Loucy (cell line): Measurements from ENCODE around the gene RAB8A.
"Not testable (repeated sequence)": the region's sequence is repeated elsewhere in the genome, so short reads cannot be mapped to it uniquely, and the experiment has no call there.

Experiments used
- H2AFZ ChIP-seq: fragments of 200-600 bp; sonication (generic); 2 replicates; pipeline ENCODE4 v1.6.0; 2016; ENCODE audit warnings: antibody characterized with exemption, mild to moderate bottlenecking, low read length, moderate library complexity
- H3F3A ChIP-seq: fragments of 200-600 bp; 2 replicates; pipeline ENCODE4 v1.6.0; 2016; ENCODE audit warnings: antibody characterized with exemption, low read depth, mild to moderate bottlenecking
- H3K27me3 ChIP-seq: fragments of 200-600 bp; sonication (generic); 2 replicates; pipeline ENCODE4 v1.6.1; 2014; ENCODE audit warnings: low read length, mild to moderate bottlenecking; ENCODE audit not compliant: insufficient read depth, poor library complexity, severe bottlenecking
- H3K36me3 ChIP-seq: fragments of 200-600 bp; sonication (generic); 2 replicates; pipeline ENCODE4 v1.6.1; 2016; ENCODE audit warnings: low read length; ENCODE audit not compliant: insufficient read depth
- H3K4me1 ChIP-seq: fragments of 200-600 bp; sonication (generic); 2 replicates; pipeline ENCODE4 v1.5.1; 2014; ENCODE audit warnings: low read length, mild to moderate bottlenecking; ENCODE audit not compliant: insufficient read depth, poor library complexity, severe bottlenecking
- H3K4me2 ChIP-seq: fragments of 200-600 bp; sonication (generic); 2 replicates; pipeline ENCODE4 v1.6.0; 2014; ENCODE audit warnings: antibody characterized with exemption, low read length, low read depth, mild to moderate bottlenecking; ENCODE audit not compliant: poor library complexity, severe bottlenecking
- H3K4me3 ChIP-seq: fragments of 200-600 bp; sonication (generic); 2 replicates; pipeline ENCODE4 v1.5.1; 2014; ENCODE audit warnings: low read length, mild to moderate bottlenecking, mixed read lengths; ENCODE audit not compliant: poor library complexity, severe bottlenecking
- H3K79me2 ChIP-seq: fragments of 200-600 bp; sonication (generic); 2 replicates; pipeline ENCODE4 v1.6.1; 2014; ENCODE audit warnings: low read length; ENCODE audit not compliant: insufficient read depth
- H3K9ac ChIP-seq: fragments of 200-600 bp; sonication (generic); 2 replicates; pipeline ENCODE4 v1.6.0; 2014; ENCODE audit warnings: mild to moderate bottlenecking, low read depth, low read length, moderate library complexity; ENCODE audit not compliant: poor library complexity, severe bottlenecking
- H3K9me2 ChIP-seq: fragments of 200-600 bp; sonication (generic); replicated peaks from 2 replicates; pipeline ENCODE4 v1.6.1; 2016; ENCODE audit warnings: low read depth, low read length, mixed read lengths
- H3K9me3 ChIP-seq: fragments of 200-600 bp; sonication (generic); 2 replicates; pipeline ENCODE4 v1.6.1; 2014; ENCODE audit warnings: mild to moderate bottlenecking, antibody characterized with exemption, low read length, low read depth; ENCODE audit not compliant: insufficient read depth
- H4K20me1 ChIP-seq: fragments of 200-600 bp; sonication (generic); 2 replicates; pipeline ENCODE4 v1.6.0; 2014; ENCODE audit warnings: antibody characterized with exemption, low read length, mild to moderate bottlenecking; ENCODE audit not compliant: insufficient read depth, poor library complexity, severe bottlenecking
- CTCF ChIP-seq: fragments of 200-600 bp; sonication (generic); conservative IDR thresholded peaks from 2 replicates; pipeline ENCODE4 v1.5.1; 2014; ENCODE audit warnings: mild to moderate bottlenecking, antibody characterized with exemption, low read length
- EZH2phosphoT487 ChIP-seq: fragments of 200-600 bp; IDR thresholded peaks from 2 replicates; pipeline ENCODE4 v1.6.1; 2018; ENCODE audit warnings: antibody characterized with exemption, mild to moderate bottlenecking, moderate library complexity, borderline replicate concordance

RAB8A gene

GRCh38 chr19:16118489-16119033 lies 6.9 kb downstream of the RAB8A start:
- H3K9me3 ChIP-seq = no peaks in the 10 kb centered on the region
- H3K4me3 ChIP-seq = no peak overlapping the region
- H3K9ac ChIP-seq = peak overlapping the region; percentile 23
- H3K4me1 ChIP-seq = peaks cover 34% of the 10 kb centered on the region
- H3F3A ChIP-seq = no peaks in the 10 kb centered on the region
- H3K36me3 ChIP-seq = peaks cover 50% of the 10 kb centered on the region; the same call in 1 of the 2 replicates
- no peaks in the 10 kb centered on the region for H3K27me3 ChIP-seq
- no peaks in the 10 kb centered on the region for H3K9me2 ChIP-seq
- H3K79me2 ChIP-seq = peaks cover 88% of the 10 kb centered on the region
- peaks cover 25% of the 10 kb centered on the region for H4K20me1 ChIP-seq
- no peak overlapping the region for H2AFZ ChIP-seq
- H3K4me2 ChIP-seq = peak overlapping the region; percentile 86
- no peak for TF ChIP-seq CTCF
- TF ChIP-seq EZH2phosphoT487 = no peak

- not testable (repeated sequence) for H3K9me2 ChIP-seq, H3K9me3 ChIP-seq, H3K9ac ChIP-seq, H2AFZ ChIP-seq, H3F3A ChIP-seq, H3K27me3 ChIP-seq, H3K4me3 ChIP-seq, H3K4me2 ChIP-seq
- peaks cover 88% of the 10 kb centered on the region for H3K79me2 ChIP-seq
- H3K4me1 ChIP-seq = peaks cover 30% of the 10 kb centered on the region
- peaks cover 23% of the 10 kb centered on the region for H4K20me1 ChIP-seq
- peaks cover 57% of the 10 kb centered on the region; the same call in 1 of the 2 replicates for H3K36me3 ChIP-seq
Observed at GRCh38 chr19:16119075-16119857, 7.6 kb downstream of the RAB8A start.

- Histone ChIP-seq H3K27me3 (no peaks in the 10 kb centered on the region), H3K9me3 (no peaks in the 10 kb centered on the region), H3K4me2 (no peak overlapping the region), H3K79me2 (peaks cover 76% of the 10 kb centered on the region), H3K9ac (no peak overlapping the region), H3K4me3 (no peak overlapping the region), H3K9me2 (no peaks in the 10 kb centered on the region), H2AFZ (no peak overlapping the region), H3K36me3 (peaks cover 76% of the 10 kb centered on the region; the same call in 1 of the 2 replicates), H3F3A (no peaks in the 10 kb centered on the region), H4K20me1 (peaks cover 8% of the 10 kb centered on the region), H3K4me1 (peaks cover 14% of the 10 kb centered on the region)
- TF ChIP-seq EZH2phosphoT487 = no peak
- TF ChIP-seq CTCF = no peak
Observed at GRCh38 chr19:16121141-16121540, 9.5 kb downstream of the RAB8A start.
